Stomach (tissue), 9 donors: ENCODE measurements around the gene TRH. TPM values are rescaled to one million over a fixed set of nuclear protein-coding genes. Genes with fewer than 3 reads are reported as not detected.

Experiments used
- DNase-seq, 2 donors: peaks; one replicate each; pipeline versions ENCODE4 v3.0.0 to v3.0.0-alpha.2; 2013 to 2019
- H3K27ac ChIP-seq, 5 donors: fragments of 200-600 bp in 4 of 5; sonication (generic) in 4 of 5; one replicate each; pipeline ENCODE4 v1.5.1; 2013 to 2019; ENCODE audit warnings: mild to moderate bottlenecking in 1 of 5, moderate library complexity in 1 of 5
- H3K27me3 ChIP-seq, 3 donors: fragments of 200-600 bp; sonication (generic); one replicate each; pipeline ENCODE4 v1.5.1; 2017 to 2019; ENCODE audit warnings: mixed run types in 1 of 3
- H3K36me3 ChIP-seq, 4 donors: fragments of 200-600 bp; sonication (generic); 1 replicate in 3 of 4; 2 replicates in 1 of 4; pipeline ENCODE4 v1.5.1; 2016 to 2019
- H3K4me1 ChIP-seq, 4 donors: fragments of 200-600 bp; sonication (generic); one replicate each; pipeline ENCODE4 v1.5.1; 2016 to 2019
- H3K4me3 ChIP-seq, 4 donors: fragments of 200-600 bp; sonication (generic) in 3 of 4; one replicate each; pipeline ENCODE4 v1.5.1; 2016 to 2019; ENCODE audit warnings: mild to moderate bottlenecking in 1 of 4
- H3K9me3 ChIP-seq, 4 donors: fragments of 200-600 bp; sonication (generic); one replicate each; pipeline ENCODE4 v1.5.1; 2016 to 2019
- EP300 ChIP-seq: sonication (generic); formaldehyde crosslinking; IDR thresholded peaks from one replicate; pipeline ENCODE4 v1.6.1; 2017; ENCODE audit warnings: antibody characterized with exemption
- POLR2A ChIP-seq, 4 donors: fragments of 450-650 bp; IDR thresholded peaks; one replicate each; pipeline ENCODE4 v1.6.1; 2016; ENCODE audit warnings: antibody characterized with exemption in 4 of 4, control low read depth in 2 of 4, mild to moderate bottlenecking in 1 of 4, moderate library complexity in 1 of 4
- POLR2AphosphoS5 ChIP-seq, 3 donors: sonication (generic); formaldehyde crosslinking; IDR thresholded peaks; one replicate each; pipeline ENCODE4 v1.6.1; 2016; ENCODE audit warnings: antibody characterized with exemption in 3 of 3
- WGBS, 5 donors: extraction: QIAGEN DNeasy Blood & Tissue Kit in 3 of 5; methylation state at CpG; one replicate each; pipeline versions ENCODE4 v1.1.5 to v1.1.7; 2013 to 2018; 5-methylcytosine and 5-hydroxymethylcytosine counted together
- intact Hi-C: fragments of 100-400 bp; cut with DNase I; formaldehyde crosslinking; loops from one replicate; pipeline ENCODE4 v1.15.1; 2023; ENCODE audit warnings: low total_unique reads
- polyA plus RNA-seq, 3 donors: library from polyadenylated mRNA; stranded (reverse); fragments of 200-250 nt; gene quantifications; one replicate each; pipeline ENCODE4 v1.2.3, GENCODE V29; 2013
- total RNA-seq, 5 donors: library from RNA; depleted of rRNA; stranded (reverse); fragments of >200 nt; gene quantifications; one replicate each; pipeline versions ENCODE4 v1.1.0 to v1.2.3, GENCODE V29; 2014 to 2016
- TF ChIP-seq, protein P1 (sequence below), 7 experiments: fragments of 450-650 bp in 4 of 7; fragments of 200-600 bp in 3 of 7; sonication (generic) in 3 of 7; IDR thresholded peaks; one replicate each; pipeline ENCODE4 v1.5.1; 2016 to 2019; ENCODE audit warnings: antibody characterized with exemption in 7 of 7, control low read depth in 2 of 7, mild to moderate bottlenecking in 1 of 7
- donor health status: healthy with polysubstance abuse.
- donor health status: Bipolar disorder and iron deficiency.
- donor health status: healthy.

TRH gene
- total and polyA plus RNA-seq, 8 donors: 0.37 TPM; not detected in 7

DNA sequence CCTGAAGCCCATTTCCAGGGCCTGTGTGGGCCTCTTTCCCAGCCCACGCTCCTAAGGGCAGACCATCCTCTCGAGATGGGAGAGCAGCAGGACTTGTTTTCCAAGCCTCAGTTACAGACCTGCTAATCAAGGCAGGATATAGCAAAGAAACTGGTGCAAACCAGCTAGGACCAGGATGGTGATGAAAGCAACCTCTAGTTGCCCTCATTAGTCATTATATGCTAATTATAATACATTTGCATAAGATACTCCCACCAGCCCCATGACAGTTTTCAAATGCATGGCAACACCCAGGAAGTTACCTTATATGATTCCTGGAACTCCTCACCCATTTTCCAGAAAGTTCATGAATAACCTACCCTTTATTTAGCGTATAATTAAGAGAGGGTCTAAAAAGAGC is 34.4 kb upstream of the TRH start:
- TF ChIP-seq, protein P1, sequence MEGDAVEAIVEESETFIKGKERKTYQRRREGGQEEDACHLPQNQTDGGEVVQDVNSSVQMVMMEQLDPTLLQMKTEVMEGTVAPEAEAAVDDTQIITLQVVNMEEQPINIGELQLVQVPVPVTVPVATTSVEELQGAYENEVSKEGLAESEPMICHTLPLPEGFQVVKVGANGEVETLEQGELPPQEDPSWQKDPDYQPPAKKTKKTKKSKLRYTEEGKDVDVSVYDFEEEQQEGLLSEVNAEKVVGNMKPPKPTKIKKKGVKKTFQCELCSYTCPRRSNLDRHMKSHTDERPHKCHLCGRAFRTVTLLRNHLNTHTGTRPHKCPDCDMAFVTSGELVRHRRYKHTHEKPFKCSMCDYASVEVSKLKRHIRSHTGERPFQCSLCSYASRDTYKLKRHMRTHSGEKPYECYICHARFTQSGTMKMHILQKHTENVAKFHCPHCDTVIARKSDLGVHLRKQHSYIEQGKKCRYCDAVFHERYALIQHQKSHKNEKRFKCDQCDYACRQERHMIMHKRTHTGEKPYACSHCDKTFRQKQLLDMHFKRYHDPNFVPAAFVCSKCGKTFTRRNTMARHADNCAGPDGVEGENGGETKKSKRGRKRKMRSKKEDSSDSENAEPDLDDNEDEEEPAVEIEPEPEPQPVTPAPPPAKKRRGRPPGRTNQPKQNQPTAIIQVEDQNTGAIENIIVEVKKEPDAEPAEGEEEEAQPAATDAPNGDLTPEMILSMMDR (IDR thresholded peaks at IDR 0.05): no peak
- no peak for TF ChIP-seq EP300
- TF ChIP-seq POLR2A (IDR thresholded peaks at IDR 0.05): no peak
- TF ChIP-seq POLR2AphosphoS5 (IDR thresholded peaks at IDR 0.05): no peak
- intact Hi-C loops: loop anchor here (10.0 kb wide), 2 partner anchors 165 to 305 kb away; no protein-coding TSS in a partner anchor
- Histone ChIP-seq H3K4me3 (no peak overlapping the region), H3K4me1 (peaks cover 0 to 13% (median 3%) of the 10 kb centered on the region in 4 donors), H3K27ac (no peak overlapping the region), H3K36me3 (no peaks in the 10 kb centered on the region), H3K27me3 (no peaks in the 10 kb centered on the region), H3K9me3 (no peaks in the 10 kb centered on the region)
- 71 to 87% (median 84%) methylated on average over 3 of the region's 3 CpGs for WGBS, 5 donors
- DNase-seq: no peak

DNA sequence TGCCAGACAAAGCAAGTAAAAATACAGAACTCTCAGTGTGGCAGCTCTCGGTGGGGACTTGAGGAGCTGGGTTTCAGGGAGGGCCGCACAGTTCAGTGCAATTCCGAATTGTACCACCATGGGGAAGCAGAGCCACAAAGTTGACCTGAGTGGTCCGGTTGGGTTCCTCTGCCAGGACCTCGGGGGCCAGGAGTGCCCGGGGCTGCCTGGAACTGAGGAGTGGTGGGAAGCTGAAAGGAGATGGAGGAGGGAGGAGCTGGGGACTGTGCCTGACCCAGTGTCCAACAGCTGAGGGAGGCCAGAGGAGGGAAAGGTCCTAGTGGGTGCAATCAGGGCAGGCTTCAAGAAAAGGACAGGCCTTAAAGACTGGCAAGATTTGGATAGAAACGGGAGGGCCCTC is 32.2 kb upstream of the TRH start:
- 13 to 17% (median 17%) methylated on average over 7 of the region's 7 CpGs for WGBS, 5 donors
- Histone ChIP-seq H3K27ac (no peak overlapping the region), H3K4me3 (no peak overlapping the region), H3K4me1 (peaks cover 0 to 2% (median under 1%) of the 10 kb centered on the region in 4 donors), H3K27me3 (no peaks in the 10 kb centered on the region), H3K36me3 (no peaks in the 10 kb centered on the region), H3K9me3 (peaks cover 0 to 7% (median 3%) of the 10 kb centered on the region in 4 donors)
- intact Hi-C loops: loop anchor here (10.0 kb wide), 2 partner anchors 163 to 307 kb away; no protein-coding TSS in a partner anchor
- TF ChIP-seq EP300: no peak
- TF ChIP-seq, protein P1 (IDR thresholded peaks at IDR 0.05): peak in 5 of 7 experiments; percentile 61 to 77 (median 67)
- DNase-seq: peak; percentile 54 to 86

DNA sequence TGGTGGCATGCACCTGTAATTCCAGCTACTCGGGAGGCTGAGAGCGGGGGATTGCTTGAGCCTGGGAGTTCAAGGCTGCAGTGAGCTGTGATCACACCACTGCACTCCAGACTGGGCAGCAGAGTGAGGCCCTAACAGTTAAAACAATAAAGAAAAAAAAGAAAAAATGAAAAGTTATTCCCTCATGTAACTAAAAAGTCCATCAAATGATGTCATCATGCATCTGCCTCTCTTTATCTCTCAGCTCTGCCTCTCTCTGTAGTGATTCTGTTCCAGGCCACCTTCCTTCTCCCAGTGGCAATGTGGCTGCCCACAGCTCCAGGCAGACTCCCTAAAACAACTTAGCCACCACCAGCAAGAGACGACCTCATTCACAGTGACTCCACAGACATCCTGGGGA is 31.5 kb upstream of the TRH start:
- no peak overlapping the region for H3K27ac ChIP-seq
- peaks cover 0 to 14% (median 5%) of the 10 kb centered on the region in 4 donors for H3K9me3 ChIP-seq
- intact Hi-C loops: loop anchor here (10.0 kb wide), 2 partner anchors 162 to 308 kb away; no protein-coding TSS in a partner anchor

DNA sequence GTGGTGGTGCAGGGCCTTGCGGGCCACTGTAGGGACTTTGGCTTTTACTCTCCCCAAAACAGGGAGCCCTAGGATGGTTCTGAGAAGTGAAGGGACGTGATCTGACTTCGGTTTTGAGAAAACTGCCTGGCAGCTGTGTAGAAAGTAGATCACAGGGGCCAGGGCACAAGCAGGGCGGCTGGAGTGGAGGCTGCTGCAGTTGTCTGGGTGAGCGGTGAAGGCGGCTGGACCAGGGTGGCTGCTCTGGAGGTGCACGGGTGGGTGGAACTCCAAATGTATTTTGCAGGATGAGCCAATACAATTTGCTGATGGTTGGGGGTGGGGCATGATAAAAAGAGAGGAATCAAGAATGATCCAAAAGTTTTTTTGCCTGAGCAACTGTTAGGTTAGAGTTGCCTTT is 29.8 kb upstream of the TRH start:
- Histone ChIP-seq H3K36me3 (no peaks in the 10 kb centered on the region), H3K4me1 (no peaks in the 10 kb centered on the region), H3K9me3 (peaks cover 0 to 14% (median 5%) of the 10 kb centered on the region in 4 donors), H3K4me3 (no peak overlapping the region), H3K27me3 (peaks cover 0 to 8% (median 0%) of the 10 kb centered on the region in 3 donors), H3K27ac (no peak overlapping the region)
- TF ChIP-seq EP300: no peak
- WGBS, 5 donors: 91 to 94% (median 93%) methylated on average over 7 of the region's 7 CpGs
- DNase-seq: no peak
- intact Hi-C loops: loop anchor here (10.0 kb wide), 2 partner anchors 160 to 310 kb away; no protein-coding TSS in a partner anchor

More for the DNA sequence above, 31.5 kb upstream of the TRH start:
- Histone ChIP-seq H3K4me3 (no peak overlapping the region), H3K36me3 (no peaks in the 10 kb centered on the region), H3K27me3 (no peaks in the 10 kb centered on the region), H3K4me1 (no peaks in the 10 kb centered on the region)
- no peak for DNase-seq
- TF ChIP-seq POLR2A (IDR thresholded peaks at IDR 0.05) (no peak), POLR2AphosphoS5 (IDR thresholded peaks at IDR 0.05) (no peak), EP300 (no peak)
- TF ChIP-seq, protein P1 (IDR thresholded peaks at IDR 0.05): no peak
- 66 to 81% (median 76%) methylated on average over 3 of the region's 3 CpGs for WGBS, 5 donors

DNA sequence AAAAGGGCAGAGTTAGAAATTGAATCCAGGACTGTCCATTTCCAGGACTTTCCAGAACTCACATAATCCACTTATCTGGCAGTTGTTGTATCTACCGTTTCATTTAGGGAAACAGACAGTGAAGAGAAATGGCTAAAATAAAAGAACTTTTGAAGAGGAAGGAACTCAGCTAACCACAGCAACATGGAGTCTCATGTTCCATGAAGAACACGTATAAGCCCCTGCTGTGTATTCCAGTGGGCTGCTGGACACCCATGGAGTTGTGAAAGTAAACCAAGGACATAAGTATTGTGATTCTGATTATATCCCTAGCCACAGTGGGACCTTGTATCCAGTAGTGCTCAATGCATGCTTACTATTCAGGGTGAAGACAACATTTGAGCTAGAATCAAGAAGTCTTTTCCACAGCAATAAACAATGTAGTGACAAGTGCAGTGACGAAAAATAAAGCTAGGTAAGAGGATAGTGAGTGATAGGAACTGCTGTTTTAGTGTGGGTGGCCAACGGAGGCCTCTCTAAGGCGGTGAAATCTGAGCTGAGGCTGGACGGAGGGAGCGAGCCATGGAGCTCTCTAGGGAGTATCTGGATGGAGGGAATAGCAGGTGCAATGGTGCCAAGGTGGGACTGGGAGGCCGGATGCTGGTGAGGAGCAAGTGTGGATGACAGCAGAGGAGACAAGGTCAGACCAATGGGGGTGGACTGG is 26.8 kb upstream of the TRH start:
- TF ChIP-seq POLR2A (IDR thresholded peaks at IDR 0.05) (no peak), EP300 (no peak), POLR2AphosphoS5 (IDR thresholded peaks at IDR 0.05) (no peak)
- TF ChIP-seq, protein P1 (IDR thresholded peaks at IDR 0.05): no peak
- H3K4me1 ChIP-seq: no peaks in the 10 kb centered on the region
- intact Hi-C loops: loop anchor here (10.0 kb wide), 2 partner anchors 157 to 313 kb away; no protein-coding TSS in a partner anchor
- H3K9me3 ChIP-seq: peaks cover 0 to 14% (median 5%) of the 10 kb centered on the region in 4 donors
- H3K27me3 ChIP-seq: peaks cover 0 to 11% (median 0%) of the 10 kb centered on the region in 3 donors
- no peak overlapping the region for H3K4me3 ChIP-seq
- H3K36me3 ChIP-seq: no peaks in the 10 kb centered on the region
- 71 to 77% (median 72%) methylated on average over 8 of the region's 8 CpGs for WGBS, 5 donors
- no peak for DNase-seq
- no peak overlapping the region for H3K27ac ChIP-seq
